H9 (cell line): ENCODE results near the gene TMX1. TPM values are rescaled to one million over a fixed set of nuclear protein-coding genes. Genes with fewer than 3 reads are reported as not detected.
A peak's percentile ranks its signal among the peaks of the same experiment; 100 is the strongest.

Experiments
- DNase-seq: peaks from one replicate; pipeline ENCODE4 v3.0.0-alpha.2; 2017
- H2AFZ ChIP-seq: one replicate; pipeline ENCODE4 v1.6.1; 2013; ENCODE audit warnings: mild to moderate bottlenecking, low read length, control low read depth, moderate library complexity
- H2AK5ac ChIP-seq: 2 replicates; pipeline ENCODE4 v1.6.1; 2013; ENCODE audit warnings: low read length, control low read depth, mixed read lengths; ENCODE audit not compliant: insufficient read length
- H2BK120ac ChIP-seq: one replicate; pipeline ENCODE4 v1.6.1; 2013; ENCODE audit warnings: low read depth, mild to moderate bottlenecking, low read length, control low read depth, inconsistent platforms; ENCODE audit not compliant: poor library complexity, severe bottlenecking
- H2BK12ac ChIP-seq: 2 replicates; pipeline ENCODE4 v1.6.1; 2013; ENCODE audit warnings: low read length, control low read depth, mixed read lengths, low read depth; ENCODE audit not compliant: insufficient read length
- H2BK15ac ChIP-seq: 2 replicates; pipeline ENCODE4 v1.6.1; 2013; ENCODE audit warnings: low read depth, low read length, control low read depth
- H2BK20ac ChIP-seq: one replicate; pipeline ENCODE4 v1.6.1; 2013; ENCODE audit warnings: low read depth, mild to moderate bottlenecking, low read length, control low read depth, inconsistent platforms; ENCODE audit not compliant: poor library complexity, severe bottlenecking
- H2BK5ac ChIP-seq: 2 replicates; pipeline ENCODE4 v1.6.1; 2013; ENCODE audit warnings: low read length, control low read depth, mixed read lengths; ENCODE audit not compliant: insufficient read length
- H3K14ac ChIP-seq: 2 replicates; pipeline ENCODE4 v1.6.1; 2013; ENCODE audit warnings: low read length, control low read depth; ENCODE audit not compliant: insufficient read depth
- H3K18ac ChIP-seq: 2 replicates; pipeline ENCODE4 v1.6.1; 2013; ENCODE audit warnings: low read depth, mild to moderate bottlenecking, mixed read lengths, low read length, control low read depth; ENCODE audit not compliant: insufficient read length
- H3K23ac ChIP-seq: 2 replicates; pipeline ENCODE4 v1.6.1; 2013; ENCODE audit warnings: low read length, control low read depth, mixed read lengths, low read depth; ENCODE audit not compliant: insufficient read length
- H3K23me2 ChIP-seq: 2 replicates; pipeline ENCODE4 v1.6.1; 2013; ENCODE audit warnings: low read depth, mild to moderate bottlenecking, mixed read lengths, low read length, control low read depth; ENCODE audit not compliant: insufficient read length, poor library complexity, severe bottlenecking
- H3K27ac ChIP-seq: 2 replicates; pipeline ENCODE4 v1.5.1; 2013; ENCODE audit warnings: low read length, control low read depth, mixed read lengths, low read depth; ENCODE audit not compliant: insufficient read length
- H3K27me3 ChIP-seq: 2 replicates; pipeline ENCODE4 v1.6.1; 2013; ENCODE audit warnings: low read length, control low read depth, inconsistent platforms; ENCODE audit not compliant: insufficient read depth
- H3K4ac ChIP-seq: 2 replicates; pipeline ENCODE4 v1.6.1; 2013; ENCODE audit warnings: low read depth, mild to moderate bottlenecking, control low read depth, inconsistent platforms, low read length, moderate library complexity
- H3K4me1 ChIP-seq: 2 replicates; pipeline ENCODE4 v1.6.1; 2013; ENCODE audit warnings: low read length, control low read depth, inconsistent platforms; ENCODE audit not compliant: insufficient read depth
- H3K4me2 ChIP-seq: 2 replicates; pipeline ENCODE4 v1.6.1; 2013; ENCODE audit warnings: low read length, control low read depth, mixed read lengths; ENCODE audit not compliant: insufficient read length, insufficient read depth
- H3K56ac ChIP-seq: 2 replicates; pipeline ENCODE4 v1.6.1; 2013; ENCODE audit warnings: low read depth, mild to moderate bottlenecking, mixed read lengths, low read length, control low read depth; ENCODE audit not compliant: insufficient read length
- H3K79me1 ChIP-seq: 2 replicates; pipeline ENCODE4 v1.6.1; 2013; ENCODE audit warnings: low read depth, mild to moderate bottlenecking, moderate library complexity, low read length, control low read depth, inconsistent platforms; ENCODE audit not compliant: insufficient read depth, poor library complexity, severe bottlenecking
- H3K79me2 ChIP-seq: 2 replicates; pipeline ENCODE4 v1.6.1; 2013; ENCODE audit warnings: low read length, control low read depth, inconsistent platforms; ENCODE audit not compliant: insufficient read depth
- H3K9ac ChIP-seq: 2 replicates; pipeline ENCODE4 v1.6.1; 2013; ENCODE audit warnings: low read length, control low read depth, mixed read lengths; ENCODE audit not compliant: insufficient read length; ENCODE audit errors: extremely low read depth
- H3K9me3 ChIP-seq: one replicate; pipeline ENCODE4 v1.6.1; 2013; ENCODE audit warnings: low read depth, low read length, inconsistent platforms; ENCODE audit not compliant: control insufficient read depth
- H3T11ph ChIP-seq: one replicate; pipeline ENCODE4 v1.6.1; 2013; ENCODE audit warnings: mild to moderate bottlenecking, low read length, control low read depth, inconsistent platforms
- H4K20me1 ChIP-seq: one replicate; pipeline ENCODE4 v1.6.1; 2013; ENCODE audit not compliant: control insufficient read depth, insufficient read length, insufficient read depth
- H4K5ac ChIP-seq: 2 replicates; pipeline ENCODE4 v1.6.1; 2013; ENCODE audit warnings: low read depth, mild to moderate bottlenecking, mixed read lengths, low read length, control low read depth; ENCODE audit not compliant: insufficient read length
- H4K8ac ChIP-seq: replicated peaks from 2 replicates; pipeline ENCODE4 v1.6.1; 2013; ENCODE audit warnings: low read length, control low read depth, mixed read lengths, low read depth; ENCODE audit not compliant: insufficient read length
- H4K91ac ChIP-seq: 2 replicates; pipeline ENCODE4 v1.6.1; 2013; ENCODE audit warnings: low read depth, mild to moderate bottlenecking, moderate library complexity, mixed read lengths, low read length, control low read depth; ENCODE audit not compliant: insufficient read length
- H3K27ac Mint-ChIP-seq, 3 experiments: 2 replicates in 2 of 3; 3 replicates in 1 of 3; pipeline ENCODE4 v1.8.0; 2020 to 2021; ENCODE audit warnings: mixed read lengths in 3 of 3, mild to moderate bottlenecking in 1 of 3, moderate library complexity in 1 of 3
- H3K27me3 Mint-ChIP-seq: 2 replicates; pipeline ENCODE4 v1.8.0; 2021; ENCODE audit warnings: low read depth, mild to moderate bottlenecking, moderate library complexity, mixed read lengths
- H3K36me3 Mint-ChIP-seq, 3 experiments: 2 replicates in 2 of 3; 3 replicates in 1 of 3; pipeline ENCODE4 v1.8.0; 2020 to 2021; ENCODE audit warnings: low read depth in 3 of 3, mixed read lengths in 3 of 3; ENCODE audit not compliant: insufficient read depth in 1 of 3
- H3K4me1 Mint-ChIP-seq, 2 experiments: 2 replicates each; pipeline ENCODE4 v1.8.0; 2020; ENCODE audit warnings: mixed read lengths in 2 of 2
- H3K4me3 Mint-ChIP-seq, 2 experiments: 2 replicates in 1 of 2; 3 replicates in 1 of 2; pipeline ENCODE4 v1.8.0; 2020 to 2021; ENCODE audit warnings: mild to moderate bottlenecking in 2 of 2, mixed read lengths in 2 of 2, moderate library complexity in 1 of 2
- H3K9me3 Mint-ChIP-seq, 2 experiments: 2 replicates in 1 of 2; 3 replicates in 1 of 2; pipeline ENCODE4 v1.8.0; 2020; ENCODE audit warnings: mild to moderate bottlenecking in 2 of 2, mixed read lengths in 2 of 2, moderate library complexity in 1 of 2
- WGBS: extraction: QIAGEN DNeasy Blood & Tissue Kit; methylation state at CpG from one replicate; pipeline ENCODE4 v1.1.7; 2013; ENCODE audit warnings: missing lambda C conversion rate, low lambda C conversion rate, mixed read lengths; ENCODE audit not compliant: insufficient read length; ENCODE audit errors: extremely low coverage; 5-methylcytosine and 5-hydroxymethylcytosine counted together
- total RNA-seq: library from RNA; stranded (reverse); gene quantifications from 2 replicates; pipeline ENCODE4 v1.2.1, GENCODE V29; 2021
- TF ChIP-seq, protein P1 (sequence below): fragments of 200-600 bp; sonication (generic); conservative IDR thresholded peaks from 3 replicates; pipeline ENCODE4 v1.8.0; 2021; ENCODE audit warnings: antibody characterized with exemption, mild to moderate bottlenecking

The TMX1 gene
- total RNA-seq, 1 experiment from 2014 or later = 83.5 TPM

DNA sequence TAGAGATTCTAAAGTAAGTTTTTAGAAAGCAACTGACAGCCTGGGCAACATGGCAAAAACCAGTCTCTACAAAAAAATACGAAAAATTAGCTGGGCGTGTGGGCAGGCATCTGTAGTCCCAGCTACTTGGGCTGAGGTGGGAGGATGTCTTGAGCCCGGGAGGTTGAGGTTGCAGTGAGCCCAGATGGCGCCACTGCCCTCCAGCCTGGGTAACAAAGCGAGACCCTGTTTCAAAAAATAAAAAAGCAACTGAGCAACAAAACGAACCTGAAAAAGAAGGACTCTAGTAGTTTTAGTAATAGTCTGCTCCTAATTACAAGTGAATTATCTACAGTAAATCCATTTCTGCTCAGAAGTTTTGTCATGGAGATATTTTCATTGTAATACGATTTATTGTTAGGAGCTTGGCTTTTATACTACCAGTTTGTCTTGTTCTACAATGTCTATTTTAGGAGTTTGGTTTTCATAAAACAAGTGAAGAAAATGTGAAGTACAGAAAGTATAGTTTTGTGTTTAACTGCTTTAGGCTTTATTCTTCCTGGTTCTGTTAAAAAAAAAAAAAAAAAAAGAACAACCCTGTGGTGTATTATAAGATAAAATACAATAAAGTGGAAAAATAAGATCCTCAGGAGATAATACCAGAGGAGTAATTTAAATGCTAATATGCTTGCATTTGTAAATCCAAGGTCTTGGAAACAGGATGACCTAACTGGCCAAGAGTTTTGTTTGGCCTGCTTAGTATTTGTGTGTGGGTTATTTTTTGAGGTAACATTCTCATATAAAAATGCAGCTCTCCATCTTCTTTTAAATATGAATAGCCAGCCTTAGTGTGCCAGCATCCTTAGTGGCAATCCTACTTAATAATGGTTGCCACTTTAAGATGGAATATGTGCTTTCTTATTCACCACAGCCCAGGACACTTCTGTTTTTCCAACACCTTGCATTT is 2.8 kb downstream of the TMX1 start:
- Histone ChIP-seq H3K4me1 (peaks cover 9% of the 10 kb centered on the region), H3K4me2 (peak overlapping the region; percentile 48), H3K56ac (no peak overlapping the region), H4K5ac (no peak overlapping the region), H2AK5ac (no peak overlapping the region), H2BK120ac (no peak overlapping the region), H4K20me1 (no peaks in the 10 kb centered on the region), H3K18ac (no peak overlapping the region), H2BK20ac (no peak overlapping the region), H3T11ph (no peak overlapping the region), H3K14ac (no peak overlapping the region), H3K9me3 (no peaks in the 10 kb centered on the region), H4K8ac (no peak overlapping the region), H3K4ac (no peak overlapping the region), H2BK15ac (no peak overlapping the region), H3K27ac (peak overlapping the region; percentile 75), H2BK5ac (no peak overlapping the region), H3K27me3 (no peaks in the 10 kb centered on the region), H3K23ac (no peak overlapping the region), H2BK12ac (no peak overlapping the region), H2AFZ (no peak overlapping the region), H3K23me2 (peaks cover 3% of the 10 kb centered on the region), H3K79me1 (peaks cover 3% of the 10 kb centered on the region), H3K9ac (no peak overlapping the region), H3K79me2 (peaks cover 30% of the 10 kb centered on the region), H4K91ac (no peak overlapping the region)
- peak; percentile 45 for DNase-seq
- H3K27ac Mint-ChIP-seq = peak overlapping the region in 2 of 3 experiments; percentile 58 to 96; a peak in 5 of 7 replicates
- TF ChIP-seq, protein P1, sequence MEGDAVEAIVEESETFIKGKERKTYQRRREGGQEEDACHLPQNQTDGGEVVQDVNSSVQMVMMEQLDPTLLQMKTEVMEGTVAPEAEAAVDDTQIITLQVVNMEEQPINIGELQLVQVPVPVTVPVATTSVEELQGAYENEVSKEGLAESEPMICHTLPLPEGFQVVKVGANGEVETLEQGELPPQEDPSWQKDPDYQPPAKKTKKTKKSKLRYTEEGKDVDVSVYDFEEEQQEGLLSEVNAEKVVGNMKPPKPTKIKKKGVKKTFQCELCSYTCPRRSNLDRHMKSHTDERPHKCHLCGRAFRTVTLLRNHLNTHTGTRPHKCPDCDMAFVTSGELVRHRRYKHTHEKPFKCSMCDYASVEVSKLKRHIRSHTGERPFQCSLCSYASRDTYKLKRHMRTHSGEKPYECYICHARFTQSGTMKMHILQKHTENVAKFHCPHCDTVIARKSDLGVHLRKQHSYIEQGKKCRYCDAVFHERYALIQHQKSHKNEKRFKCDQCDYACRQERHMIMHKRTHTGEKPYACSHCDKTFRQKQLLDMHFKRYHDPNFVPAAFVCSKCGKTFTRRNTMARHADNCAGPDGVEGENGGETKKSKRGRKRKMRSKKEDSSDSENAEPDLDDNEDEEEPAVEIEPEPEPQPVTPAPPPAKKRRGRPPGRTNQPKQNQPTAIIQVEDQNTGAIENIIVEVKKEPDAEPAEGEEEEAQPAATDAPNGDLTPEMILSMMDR = peak; percentile 41; the same call in 2 of the 3 replicates
- no peaks in the 10 kb centered on the region for H3K9me3 Mint-ChIP-seq
- H3K27me3 Mint-ChIP-seq = no peaks in the 10 kb centered on the region; the same call in 1 of the 2 replicates
- no peak overlapping the region for H3K4me3 Mint-ChIP-seq
- H3K4me1 Mint-ChIP-seq = peaks cover 44% of the 10 kb centered on the region in 2 experiments
- no CpG with 5 or more reads among the region's 7 CpGs for WGBS
- peaks cover 12 to 35% (median 33%) of the 10 kb centered on the region in 3 experiments; a peak in 5 of 7 replicates for H3K36me3 Mint-ChIP-seq
